GM12873 (cell line): ENCODE results near the gene PGP.

Source experiments
- CTCF ChIP-seq: IDR thresholded peaks from 2 replicates; pipeline ENCODE4 v1.5.1; 2012; ENCODE audit warnings: low read depth, mild to moderate bottlenecking, moderate library complexity, low read length, control low read depth; ENCODE audit not compliant: insufficient read depth; ENCODE audit errors: missing control alignments

PGP gene

DNA sequence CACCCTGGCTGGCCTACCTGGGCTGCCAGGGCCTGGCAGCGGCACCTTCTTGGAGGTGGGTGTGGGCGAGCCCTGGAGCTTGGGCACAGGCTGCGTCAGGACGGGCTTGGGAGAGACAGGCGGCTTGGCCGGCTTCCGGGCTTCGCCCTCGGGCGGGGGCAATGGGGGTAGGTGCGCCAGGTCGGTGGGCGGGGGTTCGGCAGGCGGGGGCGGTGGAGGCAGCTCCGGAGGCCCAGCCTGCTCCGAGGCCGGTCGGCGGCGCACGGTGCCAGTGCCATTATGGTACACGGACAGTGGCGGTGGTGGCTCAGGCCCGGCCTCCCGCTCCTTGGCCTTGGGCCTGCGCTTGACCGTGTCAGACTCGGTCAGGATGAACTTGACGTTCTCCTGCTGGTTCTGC is 35.1 kb downstream of the PGP start:
- TF ChIP-seq CTCF, result no peak

DNA sequence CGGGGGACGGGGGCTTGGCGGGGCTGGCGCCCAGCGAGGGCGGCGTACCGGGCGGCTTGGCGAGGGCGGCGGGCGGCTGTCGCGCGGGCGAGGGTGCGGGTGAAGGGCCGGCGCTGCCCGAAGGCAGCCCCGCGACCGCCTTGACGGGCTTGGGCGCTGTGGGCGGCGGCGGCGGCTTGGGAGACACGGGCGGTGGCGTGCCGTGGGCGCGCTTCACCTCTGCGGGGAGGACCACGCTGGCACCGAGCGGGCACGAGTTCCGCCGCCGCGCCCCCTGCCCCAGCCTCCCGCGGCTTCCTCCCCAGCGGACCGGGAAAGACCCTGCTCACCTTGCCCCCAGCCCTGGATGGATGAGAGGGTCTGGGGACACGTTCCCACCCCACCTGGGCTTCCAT is 35.5 kb downstream of the PGP start:
- TF ChIP-seq CTCF, result no peak

DNA sequence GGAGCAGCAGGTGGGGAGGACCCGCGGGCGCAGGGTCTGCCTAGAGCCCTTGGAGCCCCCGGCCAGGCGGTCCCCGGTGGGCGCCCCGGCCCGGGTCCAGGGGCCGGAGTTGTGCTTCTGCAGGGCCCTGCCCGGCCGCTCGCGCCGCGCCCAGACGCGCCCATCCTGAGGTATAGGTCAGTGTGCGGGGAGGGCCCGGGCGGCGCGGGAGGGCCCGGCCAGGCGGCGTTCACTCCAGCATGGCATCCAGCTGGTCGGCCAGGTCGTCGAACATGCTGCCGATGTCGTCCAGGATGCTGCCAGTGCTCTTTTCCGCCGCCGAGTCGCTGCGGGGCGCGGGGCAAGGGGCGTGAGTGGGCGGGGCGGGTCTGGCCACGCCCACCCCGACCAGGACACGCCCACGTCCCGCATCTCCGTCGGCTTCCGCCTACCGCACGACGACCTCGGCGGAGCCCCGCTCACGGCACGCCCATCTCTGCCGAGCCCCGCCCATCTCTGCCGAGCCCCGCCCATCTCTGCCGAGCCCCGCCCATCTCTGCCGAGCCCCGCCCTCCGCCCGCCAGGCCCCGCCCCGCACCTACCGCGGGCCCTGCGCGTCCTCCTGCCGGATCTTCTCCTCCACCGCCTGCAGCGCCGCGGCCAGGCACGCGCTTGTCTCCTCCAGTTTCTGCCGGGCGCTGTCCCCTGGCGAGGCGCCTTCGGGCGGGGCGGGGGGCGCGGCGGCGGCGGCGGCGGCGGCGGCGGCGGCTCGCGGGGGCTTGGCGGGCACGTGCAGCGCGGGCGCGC is 36.1 kb downstream of the PGP start:
- TF ChIP-seq CTCF, result no peak

GRCh38 chr16:2177561-2177960 is 37.1 kb downstream of the PGP start:
- no peak for TF ChIP-seq CTCF

GRCh38 chr16:2177101-2177500 is 37.5 kb downstream of the PGP start:
- TF ChIP-seq CTCF, result no peak

- TF ChIP-seq CTCF, result no peak
Measured at GRCh38 chr16:2176047-2176446, 38.6 kb downstream of the PGP start.

DNA sequence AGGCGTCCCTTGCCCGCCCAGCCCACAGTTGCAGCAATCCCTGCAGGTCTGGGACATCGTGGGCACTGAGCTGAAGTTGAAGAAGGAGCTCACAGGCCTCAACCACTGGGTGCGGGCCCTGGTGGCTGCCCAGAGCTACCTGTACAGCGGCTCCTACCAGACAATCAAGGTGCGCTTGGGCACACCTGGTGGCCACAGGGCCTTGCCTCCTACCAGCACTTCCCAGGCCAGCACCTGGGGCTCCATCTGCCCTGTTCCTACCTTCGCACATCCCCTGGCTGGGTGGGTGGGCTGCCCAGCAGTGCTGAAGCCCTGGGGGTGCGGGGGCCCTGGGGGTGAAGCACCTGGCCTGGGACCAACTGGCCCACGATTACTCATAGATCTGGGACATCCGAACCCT is 39.2 kb downstream of the PGP start:
- TF ChIP-seq CTCF, result no peak
